Islet of Langerhans (tissue), 1 donor: ENCODE results near the gene PPIL3.
"Not testable (repeated sequence)": the region's sequence is repeated elsewhere in the genome, so short reads cannot be mapped to it uniquely, and the experiment has no call there.

Experiments used
- FAIRE-seq: peaks from one replicate; lab custom pipeline; 2011; peaks lifted over from hg19 to GRCh38; lab: Jason Lieb, UNC

Gene PPIL3

DNA sequence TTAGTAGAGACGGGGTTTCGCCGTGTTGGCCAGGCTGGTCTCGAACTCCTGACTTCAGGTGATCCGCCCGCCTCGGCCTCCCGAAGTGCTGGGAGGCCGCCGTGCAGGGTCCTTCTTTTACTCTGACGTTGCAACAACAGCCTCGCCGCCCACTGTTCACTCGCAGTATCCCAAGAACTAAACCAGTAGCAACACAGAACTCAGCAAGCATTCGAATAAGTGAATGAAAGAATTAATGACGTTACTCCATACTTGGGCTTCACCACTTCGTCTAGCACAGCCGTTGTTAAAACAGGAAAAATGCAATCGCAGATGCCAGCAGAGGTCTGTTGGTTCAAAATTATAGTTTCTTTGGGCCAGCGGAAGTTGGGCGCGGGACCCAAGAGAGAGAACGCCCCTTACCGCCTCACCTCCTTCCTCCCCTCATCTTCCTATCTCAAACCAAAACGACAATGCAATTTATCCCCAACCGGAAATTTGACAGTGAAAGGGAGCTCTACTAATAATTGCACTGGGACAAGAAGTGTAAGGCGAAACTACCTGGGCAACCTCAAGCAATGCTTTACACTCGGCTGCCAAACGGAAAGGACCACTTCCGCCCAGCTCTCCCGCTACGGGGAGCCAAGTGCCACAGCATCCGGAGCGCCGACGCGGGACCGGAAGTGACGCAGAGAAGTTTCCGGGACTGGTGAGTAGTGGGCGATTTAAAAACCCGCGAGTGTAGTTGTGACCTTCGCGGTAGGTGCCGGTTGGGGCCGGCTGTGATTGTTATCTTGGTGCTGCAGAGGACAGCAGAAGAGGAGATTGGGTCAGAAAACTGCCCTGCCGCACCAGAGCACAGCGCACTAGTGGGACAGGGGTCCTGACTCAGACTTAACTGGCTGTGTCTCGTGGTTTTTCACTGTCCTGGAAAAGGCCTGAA, at the start of gene PPIL3, which contains the start of gene NIF3L1:
Gene PPIL3 (minus strand): TSS at position 374 of the 922 bp plus-strand sequence. CDS start 1,462 bp downstream, outside the sequence.
Gene NIF3L1 (plus strand): TSS at position 668 of the 922 bp plus-strand sequence. CDS start 2,573 bp downstream, outside the sequence.
- no peak for FAIRE-seq

DNA sequence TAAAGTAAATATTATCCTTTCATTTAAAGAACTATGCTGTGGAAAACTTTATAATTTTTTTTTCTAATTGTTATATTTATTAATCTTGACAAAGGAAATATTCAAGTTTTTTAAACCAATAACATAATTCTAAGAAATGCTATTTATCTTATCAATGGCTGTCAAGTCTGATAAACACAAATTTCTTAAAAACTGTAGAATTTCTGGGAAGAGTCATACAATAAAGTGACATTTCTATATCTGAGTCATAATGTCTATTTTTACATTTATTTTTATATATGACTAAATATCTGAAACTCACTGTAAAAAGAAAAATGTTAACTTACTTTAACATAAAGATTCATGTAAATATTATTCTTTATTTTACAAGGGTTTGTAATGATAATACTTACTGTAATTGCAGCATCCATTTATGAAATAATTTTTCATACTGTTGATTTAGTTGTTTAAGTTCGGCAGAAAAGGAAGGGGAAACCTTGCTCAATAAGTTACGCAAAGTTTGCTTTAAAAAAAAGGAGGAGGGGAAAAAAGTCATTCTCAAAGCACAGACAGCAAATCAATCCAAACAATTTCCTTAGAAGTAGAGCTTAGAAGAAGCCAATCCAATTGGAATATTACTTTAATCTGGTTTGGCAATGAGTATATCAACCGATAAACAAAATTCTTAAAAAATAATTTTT, 42.2 kb upstream of the PPIL3 start:
- peak; percentile 74 for FAIRE-seq

DNA sequence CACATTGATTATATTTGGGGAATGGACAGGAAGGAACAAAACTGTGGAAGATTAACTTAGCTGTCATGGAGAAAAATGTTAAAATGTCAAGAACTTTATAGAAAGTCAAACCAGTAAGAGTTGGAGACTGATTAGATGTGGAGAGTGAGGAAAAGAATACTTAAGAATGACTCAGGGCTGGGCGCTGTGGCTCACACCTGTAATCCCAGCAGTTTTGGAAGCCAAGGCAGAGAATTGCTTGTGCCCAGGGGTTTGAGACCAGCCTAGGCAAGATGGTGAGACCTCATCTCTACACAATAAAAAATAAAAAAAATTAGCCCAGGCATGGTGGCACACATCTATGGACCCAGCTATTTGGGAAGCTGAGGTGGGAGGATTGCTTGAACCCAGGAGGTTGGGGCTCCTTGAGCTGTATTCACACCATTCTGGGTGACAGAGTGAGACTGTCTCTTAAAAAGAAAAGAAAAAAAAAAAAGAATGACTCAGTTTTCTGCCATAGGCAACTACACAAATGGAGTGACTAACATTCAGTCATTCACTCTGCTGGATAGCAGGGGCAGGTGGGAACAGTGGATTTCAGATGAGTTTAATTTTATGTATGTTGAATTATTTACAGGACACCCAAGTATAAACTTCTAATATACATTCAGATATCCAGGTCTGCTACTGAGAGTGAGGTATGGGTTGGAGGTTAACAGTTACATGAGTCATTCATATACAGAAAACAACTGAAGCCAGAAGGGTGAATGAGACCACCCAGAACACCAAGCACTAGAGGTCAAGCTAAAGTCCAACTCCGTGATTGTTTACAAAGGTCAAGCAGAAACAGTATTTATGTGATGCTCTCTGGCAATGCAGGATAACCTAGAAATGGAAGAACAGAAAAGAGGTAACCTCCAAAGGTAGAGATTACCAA, 40.7 kb upstream of the PPIL3 start:
- FAIRE-seq, result no peak

DNA sequence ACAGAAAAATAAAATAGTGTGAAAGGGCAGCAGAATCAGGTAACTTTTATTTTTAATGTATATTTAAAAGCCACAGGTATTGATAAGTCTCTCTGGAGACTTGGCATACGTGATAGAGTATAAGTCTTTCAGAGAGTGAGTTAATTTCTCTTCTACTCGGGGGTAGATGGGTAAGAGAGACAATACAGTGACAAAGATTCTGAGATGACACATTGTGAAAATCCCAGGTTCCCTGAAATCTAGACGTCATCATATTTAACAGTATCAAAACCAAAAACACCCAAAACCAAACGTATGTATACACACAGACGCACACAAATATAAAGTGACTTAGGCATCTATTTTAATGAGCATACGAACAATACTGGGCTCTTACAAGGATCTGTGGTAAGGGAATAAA, 33.6 kb upstream of the PPIL3 start:
- no peak for FAIRE-seq

DNA sequence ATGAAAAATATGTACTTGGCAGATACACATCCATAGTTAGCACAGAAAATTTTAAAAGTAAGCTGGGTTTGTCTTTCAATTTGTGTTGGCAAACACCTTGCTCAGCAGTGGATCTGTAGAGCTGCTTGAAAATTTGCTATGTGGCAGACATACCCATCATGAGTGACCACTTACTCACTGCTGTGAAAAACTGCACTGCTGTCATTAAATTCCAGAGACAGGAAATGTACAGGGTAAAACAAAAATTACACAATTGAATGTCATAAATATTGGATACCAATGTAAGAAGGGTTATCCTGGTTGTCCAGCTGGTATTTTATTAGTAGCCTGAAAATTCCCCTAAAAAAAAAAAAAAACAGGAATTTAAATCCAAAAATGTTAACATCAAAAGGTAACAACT, 24.8 kb upstream of the PPIL3 start:
- no peak for FAIRE-seq

DNA sequence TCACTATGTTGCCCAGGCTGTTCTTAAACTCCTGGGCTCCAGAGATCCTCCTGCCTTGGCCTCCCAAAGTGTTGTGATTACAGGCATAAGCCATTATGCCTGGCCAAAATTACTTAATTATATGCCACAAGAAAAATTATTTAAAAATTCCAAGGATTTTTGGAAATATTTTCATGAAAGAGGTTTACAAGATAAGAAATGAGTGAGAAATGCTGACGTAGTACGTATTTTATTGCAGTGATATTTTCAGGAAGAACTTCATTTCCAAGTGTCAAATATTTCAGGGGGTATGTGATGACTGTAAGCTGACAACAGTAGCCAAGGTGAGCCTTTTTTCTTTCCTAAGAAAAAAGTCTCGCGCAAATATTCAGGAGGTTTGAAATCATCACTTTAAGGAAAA, 21.1 kb upstream of the PPIL3 start:
- no peak for FAIRE-seq

DNA sequence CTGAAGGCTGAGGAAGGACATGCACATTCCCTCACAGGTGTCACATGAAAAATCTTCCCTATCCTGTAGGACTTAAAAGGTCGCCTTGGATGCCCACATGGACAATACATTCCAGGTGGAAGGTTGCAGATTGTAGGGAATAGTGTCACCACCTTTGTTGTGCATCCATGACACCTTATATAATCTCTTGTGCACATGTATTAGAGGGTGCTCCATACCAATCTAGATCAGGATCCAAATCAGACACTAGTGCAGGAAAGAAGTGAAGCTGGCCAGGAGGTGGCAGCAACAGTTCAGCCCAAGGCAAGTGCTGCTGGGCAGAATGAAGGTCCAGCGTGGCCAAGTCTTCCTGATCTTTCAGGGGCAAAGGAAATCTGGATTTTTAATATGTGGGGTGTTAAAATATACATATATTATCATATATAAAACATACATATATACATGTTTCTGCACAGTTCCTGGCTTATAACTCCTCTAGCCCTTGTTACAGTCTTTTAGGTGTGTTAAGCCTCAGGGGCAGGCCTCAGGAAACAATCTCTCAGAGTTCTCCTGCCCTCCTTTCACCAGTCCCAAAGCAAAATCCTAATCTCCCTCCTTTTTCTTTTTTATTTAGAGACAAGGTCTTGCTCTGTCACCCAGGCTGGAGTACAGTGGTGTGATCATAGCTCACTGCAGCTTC, 16.9 kb upstream of the PPIL3 start:
- FAIRE-seq, result no peak

DNA sequence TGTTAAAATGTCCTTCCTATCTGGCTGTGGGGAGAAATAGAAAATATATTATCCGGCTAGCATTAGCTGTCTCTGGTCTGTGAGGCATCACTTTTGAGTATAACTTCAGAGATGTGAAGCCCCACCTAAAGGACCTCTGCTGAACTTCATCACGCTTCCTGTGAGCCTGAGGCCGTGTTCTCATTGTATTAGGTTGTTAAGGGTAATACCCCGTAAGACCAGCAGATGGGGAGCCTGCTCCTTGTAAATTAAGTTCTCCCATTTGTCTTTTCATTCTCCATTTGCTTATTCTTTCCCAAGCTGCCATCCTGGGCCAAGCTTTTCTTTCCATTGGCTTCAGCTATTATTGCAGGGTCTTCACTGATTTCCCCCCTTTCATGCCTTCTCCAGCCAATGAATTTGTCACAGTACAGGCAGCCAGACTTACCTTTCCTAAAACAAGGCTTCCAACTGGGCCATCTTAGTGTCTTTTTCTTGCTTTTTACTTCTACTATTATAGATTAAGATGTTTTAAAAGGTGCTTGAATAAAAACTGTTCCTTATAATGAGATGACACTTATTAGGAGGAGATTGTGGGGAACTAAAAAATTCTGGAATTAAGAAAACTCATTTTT, 12.7 kb upstream of the PPIL3 start:
- FAIRE-seq, result peak; percentile 84

DNA sequence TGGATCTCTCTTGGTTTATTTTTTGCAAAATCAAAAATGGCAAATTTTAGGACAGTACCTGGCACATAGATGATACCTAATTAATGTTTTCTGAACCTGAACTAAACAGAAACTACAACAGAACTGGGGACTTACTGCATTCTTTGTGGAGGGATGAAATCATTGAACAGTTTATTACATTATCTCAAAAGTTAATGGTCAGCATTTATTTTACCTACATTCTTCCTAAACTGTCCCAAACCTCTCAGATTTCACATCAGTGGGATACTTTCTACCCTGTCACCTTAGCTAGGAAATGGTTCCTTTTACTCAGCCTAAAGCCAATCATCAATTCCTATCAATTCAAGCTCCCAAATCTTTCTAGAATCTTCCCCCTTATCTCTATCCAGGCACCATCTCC, 10.6 kb upstream of the PPIL3 start:
- no peak for FAIRE-seq

DNA sequence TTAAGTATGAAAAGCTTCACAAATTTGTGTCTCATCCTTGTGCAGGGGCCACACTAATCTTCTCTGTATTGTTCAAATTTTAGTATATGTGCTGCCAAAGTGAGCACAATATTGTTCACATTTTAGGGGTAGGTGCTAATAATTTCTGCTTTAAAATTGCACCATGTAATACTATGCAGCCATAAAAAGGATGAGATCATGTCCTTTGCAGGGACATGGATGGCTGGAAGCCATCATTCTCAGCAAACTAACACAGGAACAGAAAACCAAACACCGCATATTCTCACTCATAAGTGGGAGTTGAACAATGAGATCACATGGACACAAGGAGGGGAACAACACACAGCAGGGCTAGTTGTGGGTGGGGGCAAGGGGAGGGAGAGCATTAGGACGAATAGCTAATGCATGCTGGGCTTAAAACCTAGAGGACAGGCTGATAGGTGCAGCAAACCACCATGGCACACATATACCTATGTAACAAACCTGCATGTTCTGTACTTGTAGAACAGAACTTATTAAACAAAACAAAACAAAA, 7.1 kb downstream of the PPIL3 start:
- not testable (repeated sequence) for FAIRE-seq

DNA sequence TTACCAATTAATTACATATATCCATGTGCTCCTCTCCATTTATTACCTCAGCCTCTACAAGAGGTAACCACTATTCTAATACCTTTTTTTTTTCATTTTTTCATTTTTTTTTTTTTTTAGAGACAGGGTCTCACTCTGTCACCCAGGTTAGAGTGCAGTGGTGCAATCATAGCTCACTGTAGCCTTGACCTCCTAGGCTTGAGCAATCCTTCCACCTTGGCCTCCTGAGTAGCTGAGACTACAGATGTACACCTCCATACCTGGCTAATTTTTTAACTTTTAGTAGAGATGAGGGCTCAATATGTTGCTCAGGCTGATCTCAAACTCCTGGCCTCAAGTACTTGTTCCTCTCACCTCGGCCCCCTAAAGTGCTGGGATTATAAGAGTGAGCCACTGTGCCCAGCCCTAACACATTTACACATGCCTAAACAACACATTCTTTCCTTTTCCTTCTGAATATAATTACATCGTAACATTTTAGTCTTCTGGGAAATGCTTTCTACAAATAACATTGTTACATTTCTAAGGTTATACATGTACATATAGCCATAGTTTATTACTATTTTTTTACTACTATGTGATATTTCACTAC, 10.5 kb downstream of the PPIL3 start:
- no peak for FAIRE-seq

DNA sequence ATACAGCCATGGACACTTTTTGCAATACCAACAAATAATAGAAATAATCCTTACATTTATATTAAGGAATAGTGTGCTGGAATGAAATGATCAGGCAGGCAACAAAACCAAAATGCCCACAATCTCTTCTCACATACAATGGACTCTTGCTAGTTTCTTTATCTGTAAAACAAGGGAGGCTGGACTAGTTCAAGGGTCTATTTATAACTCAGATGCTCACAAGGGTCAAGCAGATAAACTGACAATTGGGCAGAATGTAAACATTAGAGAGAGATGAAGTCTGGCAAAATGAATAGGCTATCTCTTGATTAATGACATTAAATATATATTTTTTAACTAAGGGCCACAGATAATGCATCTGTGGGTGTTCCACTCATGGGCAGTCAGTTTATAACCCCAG, 11.4 kb downstream of the PPIL3 start:
- FAIRE-seq, result no peak

DNA sequence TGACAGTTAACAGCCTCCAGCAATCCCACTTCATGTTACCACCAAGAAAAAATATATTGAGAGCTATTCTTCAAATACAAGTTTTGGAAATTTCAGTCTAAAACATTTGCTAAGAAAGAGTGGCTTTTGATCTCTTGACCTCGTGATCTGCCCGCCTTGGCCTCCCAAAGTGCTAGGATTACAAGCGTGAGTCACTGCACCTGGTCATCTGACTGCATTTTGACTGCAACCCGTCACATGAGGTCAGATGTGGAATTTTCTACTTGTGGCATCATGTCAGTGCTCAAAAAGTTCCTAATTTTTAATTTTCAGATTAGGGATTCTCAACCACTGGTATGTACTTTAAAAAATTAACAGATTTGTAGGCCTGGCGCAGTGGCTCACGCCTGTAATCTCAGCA, 15.3 kb downstream of the PPIL3 start:
- FAIRE-seq, result no peak

DNA sequence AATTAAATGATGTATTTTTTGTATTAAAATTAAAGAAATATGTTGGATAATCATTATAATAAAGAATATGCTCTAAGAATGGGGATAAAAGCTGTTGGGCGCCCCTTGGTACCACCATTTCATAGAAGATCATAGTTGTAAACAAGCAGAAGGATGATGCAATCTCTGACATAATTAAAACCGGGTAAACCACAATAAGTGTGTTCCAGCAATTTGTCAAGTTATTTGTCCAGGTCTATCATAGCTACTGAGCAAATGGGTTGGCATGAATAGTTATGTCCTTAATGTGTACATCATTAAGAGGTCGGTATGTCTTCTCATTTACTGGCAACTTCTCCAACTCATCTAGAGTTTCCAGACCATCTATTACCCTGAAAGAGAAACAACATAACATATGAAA, 17.7 kb downstream of the PPIL3 start:
- FAIRE-seq, result no peak

DNA sequence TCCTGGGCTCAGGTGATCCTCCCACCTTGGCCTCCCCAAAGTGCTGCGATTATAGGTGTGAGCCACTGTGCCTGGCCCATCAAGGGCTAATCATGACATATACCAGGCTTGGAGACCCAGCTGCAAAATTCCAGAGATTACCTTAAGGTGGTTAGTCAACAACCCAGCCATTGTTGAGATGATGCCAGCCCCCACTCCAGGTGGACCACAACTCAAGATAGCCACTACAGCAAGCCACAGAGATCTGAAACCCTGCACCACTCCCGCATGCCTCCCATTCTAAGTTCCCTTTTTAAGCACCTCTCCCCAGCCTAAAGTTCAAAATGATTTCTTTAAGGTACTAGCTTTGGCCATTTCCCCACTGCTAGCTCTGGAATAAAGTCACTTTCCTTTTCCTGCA, 19.9 kb downstream of the PPIL3 start:
- FAIRE-seq, result no peak

DNA sequence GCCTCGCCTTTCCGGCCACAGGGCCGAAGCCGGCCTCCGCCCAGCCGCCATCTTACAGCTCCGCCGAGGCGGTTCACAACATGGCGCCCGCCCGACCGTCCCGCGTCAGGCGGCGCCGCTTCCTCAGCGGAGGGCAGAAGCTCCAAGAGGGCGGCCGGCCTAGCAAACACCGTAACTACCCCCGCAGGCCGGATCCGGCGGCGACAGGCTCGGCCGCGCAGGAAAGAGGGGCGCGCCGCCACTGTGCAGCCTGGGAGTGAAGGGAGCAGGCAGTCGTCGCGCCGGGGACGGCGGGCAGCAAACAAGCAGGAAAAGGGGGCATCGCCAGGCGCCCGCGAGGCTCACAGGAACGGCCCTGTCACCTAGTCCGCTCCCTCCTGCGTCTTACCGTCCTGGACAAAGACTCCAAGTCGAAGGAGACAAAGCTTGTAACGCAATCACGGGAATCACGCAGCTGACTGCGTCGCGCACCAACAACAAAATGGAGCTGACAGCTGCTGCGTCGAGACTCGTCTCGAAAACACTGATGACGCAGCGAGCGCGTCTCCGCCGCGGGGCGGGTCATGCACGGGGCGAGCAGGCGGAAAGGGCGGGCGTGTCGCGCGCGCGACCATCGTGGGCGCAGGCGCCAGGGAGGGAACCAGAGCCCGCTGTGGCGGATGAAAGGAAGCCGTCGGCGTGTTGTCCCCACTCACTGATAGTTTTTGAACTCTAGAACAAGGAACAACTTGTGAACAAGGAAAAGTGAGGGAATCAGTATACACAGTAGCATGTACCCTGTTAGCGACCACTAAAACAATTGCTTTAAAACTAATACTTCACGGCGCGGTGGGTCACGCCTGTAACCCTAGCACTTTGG, 24.5 kb downstream of the PPIL3 start, which contains the start of gene CLK1:
Gene CLK1 (minus strand): TSS at position 483 of the 859 bp plus-strand sequence. CDS start 2,796 bp downstream, outside the sequence.
- FAIRE-seq, result no peak

DNA sequence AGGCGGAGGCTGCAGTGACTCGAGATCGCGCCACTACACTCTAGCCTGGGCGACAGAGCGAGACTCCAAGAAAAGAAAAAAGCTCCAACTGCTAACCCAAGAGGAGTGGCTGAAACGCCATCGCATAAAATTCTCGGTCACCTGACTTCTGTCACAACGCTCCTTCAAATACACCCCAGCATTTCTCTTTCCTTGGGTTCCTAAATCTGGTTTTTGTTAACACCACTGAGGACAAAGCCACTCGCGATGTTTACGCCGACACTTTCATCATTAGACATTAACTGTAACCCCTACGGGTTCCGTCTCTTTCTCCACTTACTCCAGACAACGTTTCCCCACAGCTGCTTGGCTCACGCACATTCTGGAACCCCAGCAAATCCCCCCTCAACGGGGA, 25.1 kb downstream of the PPIL3 start:
- FAIRE-seq, result no peak

DNA sequence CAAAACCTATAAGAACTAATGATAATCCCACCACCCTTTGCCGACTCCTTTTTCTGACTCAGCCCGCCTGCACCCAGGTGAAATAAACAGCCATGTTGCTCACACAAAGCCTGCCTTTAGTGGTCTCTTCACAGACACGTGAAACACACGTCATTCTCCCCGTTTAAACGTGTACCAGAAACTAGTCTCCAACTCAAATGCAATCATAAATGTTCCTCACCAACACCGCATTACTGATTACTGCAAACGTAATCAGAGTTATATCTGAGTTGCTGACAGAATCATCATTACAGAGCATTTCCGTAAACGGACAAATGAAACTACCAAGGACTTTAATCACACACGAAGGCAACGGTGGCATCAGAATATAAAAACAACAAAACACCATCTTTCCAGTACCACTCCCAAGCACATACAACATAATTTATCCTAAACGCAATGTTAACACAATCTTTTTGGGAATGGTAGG, 26.3 kb downstream of the PPIL3 start:
- peak; percentile 5 for FAIRE-seq

DNA sequence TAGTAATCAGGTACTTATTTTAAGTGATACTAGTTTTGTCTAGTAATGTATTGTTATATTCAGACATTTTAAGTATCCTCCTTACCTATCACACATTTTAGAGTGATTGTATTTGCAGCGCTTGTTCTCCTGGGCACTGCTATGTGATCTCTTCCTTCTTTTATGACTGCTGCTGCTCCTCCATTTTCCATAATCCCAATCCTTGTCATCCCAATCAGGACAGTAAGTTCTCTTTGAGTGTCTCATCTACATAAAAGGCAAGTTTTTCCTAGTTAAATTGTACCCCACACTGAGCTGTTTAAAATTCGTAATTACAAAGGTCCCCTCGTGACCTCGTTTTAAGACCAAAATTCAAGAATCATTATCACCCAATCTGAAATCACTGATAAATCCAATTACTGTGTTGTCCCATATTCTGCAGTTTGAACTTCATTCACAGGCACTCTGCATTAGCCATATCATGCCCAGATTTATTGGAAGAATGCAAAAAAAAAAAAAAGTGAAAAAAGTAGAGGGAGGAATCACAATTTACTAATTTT, 27.2 kb downstream of the PPIL3 start:
- FAIRE-seq, result no peak
